HepG2 (cell line): Measurements from ENCODE around the gene GSTM2. TPM values are rescaled to one million over a fixed set of nuclear protein-coding genes. Genes with fewer than 3 reads are reported as not detected.

Experiments used
- ATAC-seq: fragments of 200-7000 bp; cut with Tn5 transposase; 3 replicates; pipeline ENCODE4 v1.9.1; 2020; ENCODE audit warnings: mild to moderate bottlenecking, moderate library complexity
- BruUV-seq: library from RNA; stranded (reverse); fragments of 400-500 nt; replicated peaks from 2 replicates; lab custom pipeline; 2021; lab: Mats Ljungman, UMichigan
- CTCF ChIA-PET: fragments of 300-600 bp; formaldehyde crosslinking; extraction: SDS; loops from one replicate; lab custom pipeline; 2021; ENCODE audit warnings: low total read pairs, inconsistent platforms, low intra/inter-chr PET ratio; lab: Yijun Ruan, JAX
- POLR2A ChIA-PET: fragments of 350-600 bp; sonication (Branson Sonifier 250); formaldehyde crosslinking; loops from one replicate; lab custom pipeline; 2020; ENCODE audit warnings: antibody characterized with exemption, inconsistent platforms; lab: Yijun Ruan, JAX
- DNase-seq: peaks from one replicate; pipeline ENCODE4 v3.0.0-alpha.2; 2015; ENCODE audit warnings: low spot score
- FAIRE-seq: peaks from 3 replicates; lab custom pipeline; 2011; peaks lifted over from hg19 to GRCh38; lab: Jason Lieb, UNC
- H2AFZ ChIP-seq: one replicate; pipeline ENCODE4 v1.6.1; 2011; ENCODE audit warnings: low read length, inconsistent platforms
- H3K27ac ChIP-seq: fragments of 300-600 bp; 3 replicates; pipeline ENCODE4 v1.8.0; 2011; ENCODE audit warnings: mixed run types, mild to moderate bottlenecking, mixed read lengths, low read length, inconsistent platforms; ENCODE audit not compliant: insufficient read depth; ENCODE audit errors: extremely low read length
- H3K27me3 ChIP-seq, 2 experiments: fragments of 200-600 bp in 1 of 2; 2 replicates in 1 of 2; 3 replicates in 1 of 2; pipeline versions ENCODE4 v1.6.0 to v1.8.0; 2011; ENCODE audit warnings: low read length in 2 of 2, mild to moderate bottlenecking in 2 of 2, moderate library complexity in 2 of 2, inconsistent platforms in 1 of 2; ENCODE audit not compliant: insufficient read depth in 2 of 2, control insufficient read depth in 1 of 2
- H3K36me3 ChIP-seq, 2 experiments: fragments of 200-600 bp in 1 of 2; replicated peaks in 1 of 2; 2 replicates in 1 of 2; 3 replicates in 1 of 2; pipeline versions ENCODE4 v1.5.1 to v1.8.0; 2011; ENCODE audit warnings: low read length in 2 of 2, inconsistent platforms in 1 of 2; ENCODE audit not compliant: insufficient read depth in 2 of 2, control insufficient read depth in 1 of 2
- H3K4me1 ChIP-seq: 2 replicates; pipeline ENCODE4 v1.5.1; 2012; ENCODE audit warnings: low read length, inconsistent platforms; ENCODE audit not compliant: insufficient read depth
- H3K4me2 ChIP-seq: 2 replicates; pipeline ENCODE4 v1.6.0; 2011; ENCODE audit warnings: low read depth, low read length, inconsistent platforms
- H3K4me3 ChIP-seq, 3 experiments: fragments of 200-600 bp in 1 of 3; sonication (generic), shearing (Covaris generic) in 1 of 3; replicated peaks in 1 of 3; 2 replicates each; pipeline ENCODE4 v1.5.1; 2011 to 2016; ENCODE audit warnings: low read length in 3 of 3, inconsistent platforms in 2 of 3, low read depth in 2 of 3, mild to moderate bottlenecking in 2 of 3, control low read depth in 1 of 3, mixed read lengths in 1 of 3; ENCODE audit not compliant: insufficient read depth in 1 of 3
- H3K79me2 ChIP-seq: one replicate; pipeline ENCODE4 v1.6.1; 2011; ENCODE audit warnings: low read length, inconsistent platforms; ENCODE audit not compliant: insufficient read depth
- H3K9ac ChIP-seq: 2 replicates; pipeline ENCODE4 v1.6.0; 2011; ENCODE audit warnings: mild to moderate bottlenecking, low read depth, low read length, inconsistent platforms; ENCODE audit not compliant: insufficient read depth
- H3K9me3 ChIP-seq: 2 replicates; pipeline ENCODE4 v1.5.1; 2012; ENCODE audit warnings: mild to moderate bottlenecking, low read length
- H4K20me1 ChIP-seq: 2 replicates; pipeline ENCODE4 v1.6.0; 2011; ENCODE audit warnings: inconsistent platforms, mild to moderate bottlenecking, low read length, moderate library complexity; ENCODE audit not compliant: insufficient read depth
- ATF7-NPFF ChIP-seq: sonication (generic); formaldehyde crosslinking; IDR thresholded peaks from 2 replicates; pipeline ENCODE4 v1.8.1; 2023; ENCODE audit warnings: mild to moderate bottlenecking, low read depth, missing genetic modification reagents, moderate library complexity
- BHLHE40 ChIP-seq: IDR thresholded peaks from 2 replicates; pipeline ENCODE4 v1.6.1; 2011; ENCODE audit warnings: low read length, improper control_type of control experiment
- CBX1 ChIP-seq: IDR thresholded peaks from one replicate; pipeline ENCODE4 v1.6.1; 2016; ENCODE audit warnings: antibody characterized with exemption, low read depth
- FOXA3 ChIP-seq: IDR thresholded peaks from 2 replicates; pipeline ENCODE4 v1.6.1; 2016; ENCODE audit warnings: missing genetic modification reagents, missing compliant biosample characterization
- HMG20B ChIP-seq: conservative IDR thresholded peaks from 2 replicates; pipeline ENCODE4 v1.6.1; 2016; ENCODE audit warnings: missing genetic modification reagents, missing compliant biosample characterization
- KAT7 ChIP-seq: IDR thresholded peaks from 2 replicates; pipeline ENCODE4 v1.6.1; 2018; ENCODE audit warnings: borderline replicate concordance, missing compliant biosample characterization
- PHF8 ChIP-seq: sonication (generic); formaldehyde crosslinking; IDR thresholded peaks from 2 replicates; pipeline ENCODE4 v1.5.0; 2020; ENCODE audit warnings: missing genetic modification reagents
- POLR2AphosphoS5 ChIP-seq: IDR thresholded peaks from 2 replicates; pipeline ENCODE4 v1.6.1; 2012; ENCODE audit warnings: low read depth, low read length
- SMARCE1 ChIP-seq: fragments of 450-650 bp; IDR thresholded peaks from 2 replicates; pipeline ENCODE4 v1.6.1; 2017; ENCODE audit warnings: borderline replicate concordance
- SOX13 ChIP-seq, 3 experiments: fragments of 450-650 bp in 1 of 3; sonication (generic) in 1 of 3; formaldehyde crosslinking in 1 of 3; IDR thresholded peaks in 2 of 3; conservative IDR thresholded peaks in 1 of 3; 2 replicates each; pipeline versions ENCODE4 v1.5.0 to v1.6.1; 2016 to 2020; ENCODE audit warnings: antibody characterized with exemption in 1 of 3, mild to moderate bottlenecking in 1 of 3, missing compliant biosample characterization in 1 of 3, missing genetic modification reagents in 1 of 3, moderate library complexity in 1 of 3
- SOX6 ChIP-seq, 2 experiments: fragments of 450-650 bp in 1 of 2; sonication (generic) in 1 of 2; formaldehyde crosslinking in 1 of 2; IDR thresholded peaks; 2 replicates each; pipeline versions ENCODE4 v1.4.0 to v1.6.1; 2017 to 2020; ENCODE audit warnings: antibody characterized with exemption in 1 of 2, mild to moderate bottlenecking in 1 of 2, missing genetic modification reagents in 1 of 2
- TFE3 ChIP-seq: IDR thresholded peaks from 2 replicates; pipeline ENCODE4 v1.6.1; 2016
- ZBTB38 ChIP-seq: sonication (generic); formaldehyde crosslinking; IDR thresholded peaks from 2 replicates; pipeline ENCODE4 v1.5.1; 2020; ENCODE audit warnings: mild to moderate bottlenecking, missing genetic modification reagents
- ZNF512 ChIP-seq: sonication (generic); formaldehyde crosslinking; IDR thresholded peaks from 2 replicates; pipeline ENCODE4 v1.4.0; 2020; ENCODE audit warnings: mild to moderate bottlenecking, missing genetic modification reagents
- ZNF639 ChIP-seq: conservative IDR thresholded peaks from 2 replicates; pipeline ENCODE4 v1.6.1; 2018; ENCODE audit warnings: missing genetic modification reagents
- ZNF724P ChIP-seq: sonication (generic); formaldehyde crosslinking; IDR thresholded peaks from 2 replicates; pipeline ENCODE4 v1.8.0; 2022; ENCODE audit warnings: missing genetic modification reagents, borderline replicate concordance
- ZSCAN29 ChIP-seq: sonication (generic); formaldehyde crosslinking; conservative IDR thresholded peaks from 2 replicates; pipeline ENCODE4 v1.4.0; 2020; ENCODE audit warnings: mild to moderate bottlenecking, missing genetic modification reagents
- WGBS: methylation state at CpG from one replicate; pipeline ENCODE4 v1.1.6; 2017; ENCODE audit warnings: low lambda C conversion rate; 5-methylcytosine and 5-hydroxymethylcytosine counted together
- in situ Hi-C: cut with HindIII; loops from 2 replicates; pipeline ENCODE4 v1.10.0; 2017; ENCODE audit warnings: low pct_unique_long_range_greater_than_20kb; ENCODE audit not compliant: extremely low pct_ligation_motif_present
- intact Hi-C: fragments of 100-400 bp; cut with micrococcal nuclease; formaldehyde crosslinking; loops from one replicate; pipeline ENCODE4 v1.10.0; 2022; ENCODE audit not compliant: unreplicated experiment
- polyA plus RNA-seq, 8 experiments: library from polyadenylated mRNA; depleted of rRNA in 3 of 8; stranded (reverse) in 7 of 8; unstranded in 1 of 8; fragments of >200 nt; fragmentation: Illumina TruSeq in 4 of 8; extraction: Trizol in 4 of 8; gene quantifications; 2 replicates each; pipeline versions ENCODE4 v1.2.1 to v1.2.3, GENCODE V29; 2011 to 2016; ENCODE audit warnings: low read depth in 4 of 8, missing spikeins in 1 of 8, mixed read lengths in 1 of 8; ENCODE audit not compliant: insufficient read depth in 1 of 8
- total RNA-seq, 5 experiments: library from RNA; depleted of rRNA; stranded (reverse); fragments of >200 nt; fragmentation: Illumina TruSeq; extraction: Trizol; gene quantifications; 2 replicates each; pipeline ENCODE4 v1.2.3, GENCODE V29; 2016; ENCODE audit warnings: low read depth in 1 of 5

GSTM2 gene
- total and polyA plus RNA-seq, 2 of the 13 experiments (the other 11 are each of a cell fraction or from before 2014, with no cell fraction given) = 7.0 to 15.0 TPM

- 0 out of 2 replicates have a peak, but pooled peaks have one; percentile 24 for TF ChIP-seq TFE3
- TF ChIP-seq ZBTB38 = peak; percentile 51; the same call in 1 of the 2 replicates
- peak; percentile 40; the same call in 1 of the 2 replicates for TF ChIP-seq PHF8
- TF ChIP-seq SMARCE1 = no peak
- no peak for TF ChIP-seq POLR2AphosphoS5
- no peak for TF ChIP-seq ZNF724P (CRISPR knock-in tag)
- TF ChIP-seq ZNF639 (CRISPR knock-in tag) = no peak
- no peak for TF ChIP-seq ZSCAN29
Observed at GRCh38 chr1:109643385-109644230, 24.2 kb upstream of the GSTM2 start (continued).

- Histone ChIP-seq H3K4me2 (peak overlapping the region; percentile 54), H3K4me1 (peaks cover 23% of the 10 kb centered on the region), H3K9me3 (no peaks in the 10 kb centered on the region), H3K4me3 (peak overlapping the region in 1 of 3 experiments; percentile 28; a peak in 2 of 6 replicates), H3K79me2 (no peaks in the 10 kb centered on the region), H4K20me1 (no peaks in the 10 kb centered on the region), H2AFZ (no peak overlapping the region), H3K36me3 (no peaks in the 10 kb centered on the region), H3K27ac (no peak overlapping the region), H3K9ac (no peak overlapping the region), H3K27me3 (0 out of 5 replicates have a peak, but pooled peaks cover 0 to 3% of the 10 kb centered on the region in 2 experiments)
- DNase-seq = no peak
- ChIA-PET POLR2A (no interaction called here), CTCF (interaction anchor here (2.2 to 2.6 kb wide), 2 partner anchors 59 to 129 kb away, joined by 11 to 26 read pairs; no protein-coding TSS in a partner anchor)
- no peak for ATAC-seq
- in situ Hi-C loops (loop anchor here (5.0 to 10.0 kb wide), 3 partner anchors 63 to 340 kb away; partner anchors contain the start of gene AHCYL1), intact Hi-C loops (loop anchor here (5.0 kb wide), 1 partner anchor 348 kb away; no protein-coding TSS in a partner anchor)
- no peak for FAIRE-seq
- BruUV-seq = no TSS peak
- WGBS = 0% methylated on average over 4 of the region's 10 CpGs
- TF ChIP-seq HMG20B (CRISPR knock-in tag) = no peak
- TF ChIP-seq ZNF512 (CRISPR knock-in tag) = no peak
- TF ChIP-seq ATF7-NPFF = no peak
- TF ChIP-seq SOX13 (IDR thresholded peaks at IDR 0.05) = no peak
- TF ChIP-seq SOX13 (CRISPR knock-in tag; conservative IDR thresholded peaks at IDR 0.05 in 1 of 2, IDR thresholded peaks at IDR 0.05 in 1 of 2) = peak in 1 of 2 experiments; percentile 35; a peak in 1 of 4 replicates
- TF ChIP-seq BHLHE40 = peak; percentile 51; the same call in 1 of the 2 replicates
- TF ChIP-seq SOX6 (IDR thresholded peaks at IDR 0.05) = no peak
- TF ChIP-seq SOX6 (CRISPR knock-in tag; IDR thresholded peaks at IDR 0.05) = peak; percentile 32; the same call in 1 of the 2 replicates
- TF ChIP-seq FOXA3 = peak; percentile 22; the same call in 1 of the 2 replicates
- no peak for TF ChIP-seq KAT7 (CRISPR knock-in tag)
- TF ChIP-seq CBX1 = no peak
Observed at GRCh38 chr1:109644670-109645069, 23.2 kb upstream of the GSTM2 start.
